A673 (cell line): ENCODE measurements around the gene CCDC85C.

Experiments used
- EZH2 ChIP-seq: fragments of 200-600 bp; sonication (generic); IDR thresholded peaks from 2 replicates; pipeline ENCODE4 v1.6.1; 2017; ENCODE audit warnings: borderline replicate concordance, low read depth, mild to moderate bottlenecking, mixed read lengths, antibody characterized with exemption, low read length; ENCODE audit not compliant: poor library complexity, severe bottlenecking
- TF ChIP-seq, protein P1 (sequence below): fragments of 300-800, 200-600 bp; sonication (generic); conservative IDR thresholded peaks from 2 replicates; pipeline ENCODE4 v1.5.1; 2017; ENCODE audit warnings: low read depth, mild to moderate bottlenecking, antibody characterized with exemption, low read length, moderate library complexity, mixed read lengths

DNA sequence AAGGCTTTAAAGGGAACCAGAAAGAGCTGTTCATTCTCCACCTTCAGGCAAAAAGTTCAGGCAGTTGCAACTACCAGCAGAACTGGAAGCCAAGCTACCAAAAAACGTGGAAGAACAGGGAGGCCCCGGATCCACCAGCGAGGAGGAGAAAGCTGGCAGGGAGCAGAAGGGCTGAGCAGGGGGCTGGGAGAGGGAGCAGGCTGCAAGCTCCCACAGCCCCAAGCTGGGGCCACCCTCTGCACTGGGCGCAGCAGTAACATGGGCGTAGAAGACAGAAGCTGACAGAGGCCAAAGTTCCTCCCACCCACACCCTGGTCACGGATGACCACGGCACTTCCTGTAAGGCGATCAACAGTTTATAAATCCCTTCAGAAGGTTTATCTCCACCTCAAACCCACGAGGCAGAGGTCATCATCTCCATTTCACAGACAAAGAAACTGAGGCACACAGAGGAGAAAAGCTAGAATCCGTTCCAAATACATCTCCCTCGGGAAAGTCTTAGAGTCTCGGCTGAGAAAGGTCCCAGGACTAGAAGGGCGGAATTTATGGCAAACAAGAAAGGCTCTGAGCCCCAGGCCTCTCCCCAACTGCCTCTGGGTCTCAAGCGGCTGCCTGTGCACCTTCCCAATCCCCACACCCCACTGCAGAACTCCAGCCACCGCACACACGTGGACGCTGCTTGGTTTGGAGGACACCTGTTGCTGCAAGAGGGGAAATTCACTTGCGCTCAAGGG, 1.8 kb downstream of the CCDC85C start:
- no peak for TF ChIP-seq EZH2
- TF ChIP-seq, protein P1, sequence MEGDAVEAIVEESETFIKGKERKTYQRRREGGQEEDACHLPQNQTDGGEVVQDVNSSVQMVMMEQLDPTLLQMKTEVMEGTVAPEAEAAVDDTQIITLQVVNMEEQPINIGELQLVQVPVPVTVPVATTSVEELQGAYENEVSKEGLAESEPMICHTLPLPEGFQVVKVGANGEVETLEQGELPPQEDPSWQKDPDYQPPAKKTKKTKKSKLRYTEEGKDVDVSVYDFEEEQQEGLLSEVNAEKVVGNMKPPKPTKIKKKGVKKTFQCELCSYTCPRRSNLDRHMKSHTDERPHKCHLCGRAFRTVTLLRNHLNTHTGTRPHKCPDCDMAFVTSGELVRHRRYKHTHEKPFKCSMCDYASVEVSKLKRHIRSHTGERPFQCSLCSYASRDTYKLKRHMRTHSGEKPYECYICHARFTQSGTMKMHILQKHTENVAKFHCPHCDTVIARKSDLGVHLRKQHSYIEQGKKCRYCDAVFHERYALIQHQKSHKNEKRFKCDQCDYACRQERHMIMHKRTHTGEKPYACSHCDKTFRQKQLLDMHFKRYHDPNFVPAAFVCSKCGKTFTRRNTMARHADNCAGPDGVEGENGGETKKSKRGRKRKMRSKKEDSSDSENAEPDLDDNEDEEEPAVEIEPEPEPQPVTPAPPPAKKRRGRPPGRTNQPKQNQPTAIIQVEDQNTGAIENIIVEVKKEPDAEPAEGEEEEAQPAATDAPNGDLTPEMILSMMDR = no peak
